ENCODE measurements around the gene SLC10A3.

Gene SLC10A3

GRCh38 chrX:154481195-154481594 is 9.2 kb downstream of the SLC10A3 start:
- TF ChIP-seq GATA2 (IDR thresholded peaks at IDR 0.05; ENCODE audit: low read depth, low read length) (no peak), GATA3 (IDR thresholded peaks at IDR 0.05; ENCODE audit: low read depth, low read length) (no peak)

DNA sequence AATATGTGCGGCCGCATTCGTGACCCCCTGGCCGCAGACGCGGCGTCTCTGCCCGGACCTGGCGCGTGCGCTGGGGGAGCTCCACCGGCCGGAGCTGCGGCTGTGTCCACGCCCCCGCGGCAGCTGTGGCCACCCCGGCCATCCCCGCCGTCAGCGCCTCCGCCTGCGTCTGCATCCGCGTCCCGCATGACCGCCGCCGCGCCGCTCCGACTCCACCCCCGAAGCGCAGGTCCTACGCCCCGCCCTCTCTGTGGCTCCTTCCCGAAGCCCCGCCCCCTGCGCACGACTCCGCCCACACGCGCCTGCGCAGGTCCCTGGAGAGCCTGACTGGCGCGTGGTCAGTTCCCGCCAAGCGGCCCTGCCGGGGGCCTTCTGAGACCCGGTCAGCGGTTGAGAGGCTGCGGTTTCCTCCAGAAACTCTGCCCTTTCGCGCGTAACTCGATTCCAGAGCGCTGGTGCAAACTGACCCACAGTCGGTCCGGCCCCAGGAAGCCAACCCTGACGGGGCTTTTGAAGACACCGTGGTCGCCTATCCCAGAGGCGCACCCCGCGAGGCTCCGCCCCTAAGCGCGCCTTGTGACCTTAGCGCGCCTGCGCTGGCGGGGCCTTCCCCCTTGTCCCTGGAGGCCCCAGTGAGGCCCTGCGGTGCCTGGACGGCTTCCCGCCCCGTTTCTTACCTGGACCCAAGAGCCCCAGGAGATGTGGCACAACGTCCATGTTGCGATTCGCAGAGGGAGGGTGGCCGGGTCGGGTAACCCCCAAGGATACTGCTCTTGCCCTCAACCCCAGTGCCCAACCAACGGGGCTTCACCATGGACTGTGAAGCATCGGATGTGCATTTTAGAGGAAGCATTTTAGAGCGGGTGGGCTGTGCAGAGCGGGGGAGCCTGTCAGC is 11.5 kb downstream of the SLC10A3 start, which contains the start of gene LAGE3:
TSS of gene LAGE3 (minus strand) at position 554 of the 895 bp plus-strand sequence. CDS start at position 188, 366 bp downstream.
- TF ChIP-seq GATA2 (IDR thresholded peaks at IDR 0.05; ENCODE audit: low read depth, low read length) (no peak), GATA3 (IDR thresholded peaks at IDR 0.05; ENCODE audit: low read depth, low read length) (no peak)

GRCh38 chrX:154477891-154478477 is 12.4 kb downstream of the SLC10A3 start:
- no peak for TF ChIP-seq GATA2 (IDR thresholded peaks at IDR 0.05; ENCODE audit: low read depth, low read length)
- no peak for TF ChIP-seq GATA3 (IDR thresholded peaks at IDR 0.05; ENCODE audit: low read depth, low read length)

GRCh38 chrX:154476821-154477220 is 13.6 kb downstream of the SLC10A3 start:
- TF ChIP-seq GATA3 (IDR thresholded peaks at IDR 0.05; ENCODE audit: low read depth, low read length) (no peak), GATA2 (IDR thresholded peaks at IDR 0.05; ENCODE audit: low read depth, low read length) (no peak)

GRCh38 chrX:154473683-154474082 is 16.7 kb downstream of the SLC10A3 start:
- no peak for TF ChIP-seq GATA3 (IDR thresholded peaks at IDR 0.05; ENCODE audit: low read depth, low read length)
- no peak for TF ChIP-seq GATA2 (IDR thresholded peaks at IDR 0.05; ENCODE audit: low read depth, low read length)

- TF ChIP-seq GATA2 (IDR thresholded peaks at IDR 0.05; ENCODE audit: low read depth, low read length) (no peak), GATA3 (IDR thresholded peaks at IDR 0.05; ENCODE audit: low read depth, low read length) (no peak)
Observed at GRCh38 chrX:154472685-154473632, 17.5 kb downstream of the SLC10A3 start.

DNA sequence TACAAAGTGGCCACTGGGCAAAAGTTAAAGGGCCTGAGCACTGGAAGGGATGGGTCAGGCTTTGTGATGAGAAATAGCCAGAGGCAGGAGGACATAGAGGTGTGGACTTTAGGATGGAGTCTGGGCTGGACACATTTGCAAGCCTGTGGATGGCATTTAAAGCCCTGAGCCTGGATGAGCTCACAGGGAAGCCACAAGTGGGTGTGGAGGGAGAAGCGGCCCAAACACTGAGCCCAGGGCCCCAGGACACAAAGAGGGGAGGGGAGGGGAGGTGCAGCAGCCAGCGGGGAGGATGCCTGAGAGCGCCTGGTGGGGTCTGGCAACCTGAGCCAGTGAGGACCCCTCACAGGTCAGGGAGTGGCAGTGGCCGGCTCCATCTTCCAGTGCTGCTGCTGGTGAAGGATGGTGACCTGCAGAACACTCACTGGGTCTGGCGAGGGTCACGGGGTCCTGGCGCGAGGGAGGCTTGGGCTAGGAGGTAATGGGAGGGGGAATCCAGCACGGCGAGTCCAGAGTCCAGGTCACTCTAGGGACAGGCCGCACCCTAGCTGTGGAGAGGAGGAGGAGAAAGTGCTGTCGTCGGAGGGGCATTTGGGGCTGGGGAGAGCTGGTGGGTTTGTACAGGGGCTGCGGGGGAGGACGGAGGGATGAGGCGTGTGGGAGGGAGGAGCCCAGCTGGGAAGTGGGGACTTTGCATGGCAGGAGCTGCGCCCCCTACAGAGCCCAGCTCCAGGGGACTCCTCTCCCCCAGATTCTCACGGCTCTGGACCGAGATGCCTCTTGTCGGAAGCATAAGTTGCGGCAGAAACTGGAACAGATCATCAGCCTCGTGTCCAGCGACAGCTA is 18.4 kb downstream of the SLC10A3 start:
- TF ChIP-seq GATA2 (IDR thresholded peaks at IDR 0.05; ENCODE audit: low read depth, low read length) (no peak), GATA3 (IDR thresholded peaks at IDR 0.05; ENCODE audit: low read depth, low read length) (no peak)

GRCh38 chrX:154470914-154471568 is 19.4 kb downstream of the SLC10A3 start:
- TF ChIP-seq GATA2 (IDR thresholded peaks at IDR 0.05; ENCODE audit: low read depth, low read length) (no peak), GATA3 (IDR thresholded peaks at IDR 0.05; ENCODE audit: low read depth, low read length) (no peak)

GRCh38 chrX:154470434-154470833 is 20.0 kb downstream of the SLC10A3 start:
- TF ChIP-seq GATA3 (IDR thresholded peaks at IDR 0.05; ENCODE audit: low read depth, low read length) (no peak), GATA2 (IDR thresholded peaks at IDR 0.05; ENCODE audit: low read depth, low read length) (no peak)

DNA sequence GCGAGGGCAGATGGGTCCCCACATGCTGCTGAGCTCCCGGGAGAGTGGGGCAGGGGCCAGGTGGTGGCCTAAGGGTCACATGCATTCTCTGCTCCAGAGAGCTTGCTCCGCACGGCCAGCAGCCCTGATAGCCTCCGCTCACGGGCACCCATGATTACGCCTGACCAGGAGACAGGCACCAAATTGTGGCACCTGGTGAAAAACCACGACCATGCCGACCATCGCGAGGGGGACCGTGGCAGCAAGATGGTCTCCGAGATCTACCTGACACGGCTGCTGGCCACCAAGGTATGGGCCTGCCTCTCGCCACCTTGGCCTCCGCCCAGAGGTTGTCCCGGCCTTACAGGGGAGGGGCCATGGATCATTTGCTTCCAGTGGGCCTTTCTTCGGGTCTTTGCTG is 20.5 kb downstream of the SLC10A3 start:
- no peak for TF ChIP-seq GATA3 (IDR thresholded peaks at IDR 0.05; ENCODE audit: low read depth, low read length)
- no peak for TF ChIP-seq GATA2 (IDR thresholded peaks at IDR 0.05; ENCODE audit: low read depth, low read length)

DNA sequence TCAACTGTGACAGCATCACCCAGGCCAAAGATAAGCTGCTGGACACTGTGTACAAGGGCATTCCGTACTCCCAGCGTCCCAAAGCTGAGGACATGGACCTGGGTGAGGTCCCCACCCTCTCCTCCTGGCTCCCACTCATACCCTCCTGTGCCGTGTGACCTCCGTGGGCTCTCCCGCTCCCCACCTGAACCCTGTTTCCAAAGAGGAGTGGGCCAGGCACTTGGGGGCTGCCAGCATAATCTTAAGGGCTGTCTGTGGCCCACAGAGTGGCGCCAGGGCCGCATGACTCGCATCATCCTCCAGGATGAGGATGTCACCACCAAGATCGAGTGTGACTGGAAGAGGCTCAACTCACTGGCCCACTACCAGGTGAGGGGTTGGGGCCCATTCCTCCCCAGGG is 21.3 kb downstream of the SLC10A3 start:
- TF ChIP-seq GATA2 (IDR thresholded peaks at IDR 0.05; ENCODE audit: low read depth, low read length), result no peak
- TF ChIP-seq GATA3 (IDR thresholded peaks at IDR 0.05; ENCODE audit: low read depth, low read length), result no peak

DNA sequence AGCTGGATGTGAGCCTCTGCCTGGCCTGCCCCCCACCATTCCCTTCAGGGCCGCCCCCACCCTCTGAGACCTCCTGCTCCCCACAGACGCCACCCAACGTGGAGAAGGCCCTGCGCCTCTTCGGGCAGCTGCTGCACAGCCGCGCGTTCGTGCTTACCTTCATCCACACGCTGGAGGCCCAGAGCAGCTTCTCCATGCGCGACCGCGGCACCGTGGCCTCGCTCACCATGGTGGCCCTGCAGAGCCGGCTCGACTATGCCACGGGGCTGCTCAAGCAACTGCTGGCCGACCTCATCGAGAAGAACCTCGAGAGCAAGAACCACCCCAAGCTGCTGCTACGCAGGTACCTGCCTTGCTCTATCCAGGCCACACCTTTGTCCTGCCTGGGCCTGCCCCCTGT is 22.2 kb downstream of the SLC10A3 start:
- TF ChIP-seq GATA2 (IDR thresholded peaks at IDR 0.05; ENCODE audit: low read depth, low read length) (no peak), GATA3 (IDR thresholded peaks at IDR 0.05; ENCODE audit: low read depth, low read length) (no peak)

DNA sequence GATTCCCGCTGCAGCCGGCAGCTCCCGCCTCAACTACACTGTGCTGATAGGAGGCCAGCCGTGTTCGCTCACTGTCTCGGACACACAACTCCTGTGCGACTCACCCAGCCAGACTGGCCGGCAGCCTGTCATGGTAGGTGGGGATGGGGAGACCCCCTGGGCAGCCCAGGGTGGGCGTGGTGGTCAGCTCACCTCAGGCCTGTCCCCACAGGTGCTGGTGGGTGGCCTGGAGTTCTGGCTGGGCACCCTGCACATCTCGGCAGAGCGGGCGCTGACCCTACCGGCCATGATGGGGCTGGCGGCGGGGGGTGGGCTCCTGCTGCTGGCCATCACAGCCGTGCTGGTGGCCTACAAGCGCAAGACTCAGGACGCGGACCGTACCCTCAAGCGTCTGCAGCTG is 22.9 kb downstream of the SLC10A3 start:
- TF ChIP-seq GATA2 (IDR thresholded peaks at IDR 0.05; ENCODE audit: low read depth, low read length) (no peak), GATA3 (IDR thresholded peaks at IDR 0.05; ENCODE audit: low read depth, low read length) (no peak)

Measured in SH-SY5Y (cell line).